Neural cell (in vitro differentiated cells): ENCODE data around the gene TNS4. TPM values are rescaled to one million over a fixed set of nuclear protein-coding genes. Genes with fewer than 3 reads are reported as not detected.

ENCODE experiments used
- H2AFZ ChIP-seq: fragments of 200-600, 300-800 bp; sonication (generic), shearing (Covaris generic); 2 replicates; pipeline ENCODE4 v1.6.0; 2014; ENCODE audit warnings: low read depth, mild to moderate bottlenecking, antibody characterized with exemption, low read length, moderate library complexity
- H3F3A ChIP-seq: fragments of 200-600 bp; shearing (Covaris generic); 2 replicates; pipeline ENCODE4 v1.6.1; 2016; ENCODE audit warnings: mild to moderate bottlenecking, moderate library complexity, mixed read lengths, antibody characterized with exemption, low read length; ENCODE audit not compliant: insufficient read depth, poor library complexity, severe bottlenecking
- H3K27ac ChIP-seq: fragments of 200-600, 300-800 bp; sonication (generic), shearing (Covaris generic); 2 replicates; pipeline ENCODE4 v1.5.1; 2014; ENCODE audit warnings: mild to moderate bottlenecking, low read length, moderate library complexity
- H3K27me3 ChIP-seq: fragments of 300-800, 200-600 bp; sonication (generic), shearing (Covaris generic); 2 replicates; pipeline ENCODE4 v1.6.0; 2014; ENCODE audit warnings: mild to moderate bottlenecking, low read depth, low read length, moderate library complexity; ENCODE audit not compliant: insufficient read depth
- H3K36me3 ChIP-seq: fragments of 300-800, 200-600 bp; sonication (generic), shearing (Covaris generic); 2 replicates; pipeline ENCODE4 v1.5.1; 2014; ENCODE audit warnings: mild to moderate bottlenecking, antibody characterized with exemption, low read length, moderate library complexity; ENCODE audit not compliant: insufficient read depth
- H3K4me2 ChIP-seq: fragments of 300-800, 200-600 bp; sonication (generic), shearing (Covaris generic); 2 replicates; pipeline ENCODE4 v1.6.0; 2014; ENCODE audit warnings: mild to moderate bottlenecking, low read length
- H3K4me3 ChIP-seq: fragments of 300-800, 200-600 bp; sonication (generic), shearing (Covaris generic); 2 replicates; pipeline ENCODE4 v1.5.1; 2014; ENCODE audit warnings: mild to moderate bottlenecking, low read length, moderate library complexity
- H3K79me2 ChIP-seq: fragments of 200-600 bp; shearing (Covaris generic); replicated peaks from 2 replicates; pipeline ENCODE4 v1.6.0; 2014; ENCODE audit warnings: mild to moderate bottlenecking, low read length, moderate library complexity; ENCODE audit not compliant: insufficient read depth
- H3K9ac ChIP-seq: fragments of 300-800, 200-600 bp; sonication (generic), shearing (Covaris generic); 2 replicates; pipeline ENCODE4 v1.6.1; 2016; ENCODE audit warnings: mild to moderate bottlenecking, low read length, mixed read lengths
- H3K9me2 ChIP-seq: fragments of 200-600 bp; shearing (Covaris generic); 2 replicates; pipeline ENCODE4 v1.6.1; 2016; ENCODE audit warnings: mild to moderate bottlenecking, low read length, mixed read lengths; ENCODE audit not compliant: insufficient read depth
- H3K9me3 ChIP-seq: fragments of 200-600, 300-800 bp; sonication (generic), shearing (Covaris generic); 2 replicates; pipeline ENCODE4 v1.6.1; 2016; ENCODE audit warnings: mild to moderate bottlenecking, mixed run types, low read length, moderate library complexity, mixed read lengths
- H4K20me1 ChIP-seq: fragments of 200-600 bp; shearing (Covaris generic); 2 replicates; pipeline ENCODE4 v1.6.1; 2016; ENCODE audit warnings: mild to moderate bottlenecking, mixed run types; ENCODE audit not compliant: insufficient read depth
- EP300 ChIP-seq: fragments of 450-650 bp; conservative IDR thresholded peaks from 2 replicates; pipeline ENCODE4 v1.6.1; 2014; ENCODE audit warnings: antibody characterized with exemption, mild to moderate bottlenecking, moderate library complexity; ENCODE audit not compliant: poor library complexity, severe bottlenecking
- EZH2 ChIP-seq: fragments of 200-600, 300-800 bp; shearing (Covaris generic), sonication (generic); IDR thresholded peaks from 2 replicates; pipeline ENCODE4 v1.6.1; 2014; ENCODE audit warnings: antibody characterized with exemption, low read length, borderline replicate concordance, mild to moderate bottlenecking; ENCODE audit not compliant: insufficient read depth, poor library complexity, severe bottlenecking
- MXI1 ChIP-seq: fragments of 450-650 bp; conservative IDR thresholded peaks from 2 replicates; pipeline ENCODE4 v1.6.1; 2014; ENCODE audit warnings: antibody characterized with exemption, mild to moderate bottlenecking; ENCODE audit not compliant: poor library complexity, severe bottlenecking
- POLR2AphosphoS5 ChIP-seq: IDR thresholded peaks from 2 replicates; pipeline ENCODE4 v1.6.1; 2012
- RAD21 ChIP-seq: fragments of 450-650 bp; conservative IDR thresholded peaks from 2 replicates; pipeline ENCODE4 v1.6.1; 2014; ENCODE audit warnings: antibody characterized with exemption, mild to moderate bottlenecking, moderate library complexity
- SMC3 ChIP-seq: fragments of 450-650 bp; conservative IDR thresholded peaks from 2 replicates; pipeline ENCODE4 v1.6.1; 2014; ENCODE audit warnings: antibody characterized with exemption, mild to moderate bottlenecking, moderate library complexity; ENCODE audit not compliant: poor library complexity
- TAF1 ChIP-seq: IDR thresholded peaks from 2 replicates; pipeline ENCODE4 v1.6.1; 2012; ENCODE audit warnings: low read depth
- polyA plus RNA-seq: library from polyadenylated mRNA; depleted of rRNA; stranded (reverse); fragments of >200 nt; gene quantifications from 2 replicates; pipeline ENCODE4 v1.2.3, GENCODE V29; 2014
- TF ChIP-seq, protein P1 (sequence below): fragments of 450-650 bp; IDR thresholded peaks from 2 replicates; pipeline ENCODE4 v1.5.1; 2014; ENCODE audit warnings: antibody characterized with exemption, mild to moderate bottlenecking, moderate library complexity; ENCODE audit not compliant: poor library complexity, severe bottlenecking
- TF ChIP-seq, protein P2 (sequence below): IDR thresholded peaks from 2 replicates; pipeline ENCODE4 v1.6.1; 2012; ENCODE audit warnings: borderline replicate concordance

Gene TNS4
- polyA plus RNA-seq, 1 donor from 2014 or later: not detected

GRCh38 chr17:40499551-40500189, 1.8 kb downstream of the TNS4 start:
- TF ChIP-seq MXI1 (no peak), POLR2AphosphoS5 (no peak), TAF1 (no peak), SMC3 (no peak), EP300 (no peak), EZH2 (no peak), RAD21 (no peak)
- TF ChIP-seq, protein P1, sequence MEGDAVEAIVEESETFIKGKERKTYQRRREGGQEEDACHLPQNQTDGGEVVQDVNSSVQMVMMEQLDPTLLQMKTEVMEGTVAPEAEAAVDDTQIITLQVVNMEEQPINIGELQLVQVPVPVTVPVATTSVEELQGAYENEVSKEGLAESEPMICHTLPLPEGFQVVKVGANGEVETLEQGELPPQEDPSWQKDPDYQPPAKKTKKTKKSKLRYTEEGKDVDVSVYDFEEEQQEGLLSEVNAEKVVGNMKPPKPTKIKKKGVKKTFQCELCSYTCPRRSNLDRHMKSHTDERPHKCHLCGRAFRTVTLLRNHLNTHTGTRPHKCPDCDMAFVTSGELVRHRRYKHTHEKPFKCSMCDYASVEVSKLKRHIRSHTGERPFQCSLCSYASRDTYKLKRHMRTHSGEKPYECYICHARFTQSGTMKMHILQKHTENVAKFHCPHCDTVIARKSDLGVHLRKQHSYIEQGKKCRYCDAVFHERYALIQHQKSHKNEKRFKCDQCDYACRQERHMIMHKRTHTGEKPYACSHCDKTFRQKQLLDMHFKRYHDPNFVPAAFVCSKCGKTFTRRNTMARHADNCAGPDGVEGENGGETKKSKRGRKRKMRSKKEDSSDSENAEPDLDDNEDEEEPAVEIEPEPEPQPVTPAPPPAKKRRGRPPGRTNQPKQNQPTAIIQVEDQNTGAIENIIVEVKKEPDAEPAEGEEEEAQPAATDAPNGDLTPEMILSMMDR: no peak
- TF ChIP-seq, protein P2, sequence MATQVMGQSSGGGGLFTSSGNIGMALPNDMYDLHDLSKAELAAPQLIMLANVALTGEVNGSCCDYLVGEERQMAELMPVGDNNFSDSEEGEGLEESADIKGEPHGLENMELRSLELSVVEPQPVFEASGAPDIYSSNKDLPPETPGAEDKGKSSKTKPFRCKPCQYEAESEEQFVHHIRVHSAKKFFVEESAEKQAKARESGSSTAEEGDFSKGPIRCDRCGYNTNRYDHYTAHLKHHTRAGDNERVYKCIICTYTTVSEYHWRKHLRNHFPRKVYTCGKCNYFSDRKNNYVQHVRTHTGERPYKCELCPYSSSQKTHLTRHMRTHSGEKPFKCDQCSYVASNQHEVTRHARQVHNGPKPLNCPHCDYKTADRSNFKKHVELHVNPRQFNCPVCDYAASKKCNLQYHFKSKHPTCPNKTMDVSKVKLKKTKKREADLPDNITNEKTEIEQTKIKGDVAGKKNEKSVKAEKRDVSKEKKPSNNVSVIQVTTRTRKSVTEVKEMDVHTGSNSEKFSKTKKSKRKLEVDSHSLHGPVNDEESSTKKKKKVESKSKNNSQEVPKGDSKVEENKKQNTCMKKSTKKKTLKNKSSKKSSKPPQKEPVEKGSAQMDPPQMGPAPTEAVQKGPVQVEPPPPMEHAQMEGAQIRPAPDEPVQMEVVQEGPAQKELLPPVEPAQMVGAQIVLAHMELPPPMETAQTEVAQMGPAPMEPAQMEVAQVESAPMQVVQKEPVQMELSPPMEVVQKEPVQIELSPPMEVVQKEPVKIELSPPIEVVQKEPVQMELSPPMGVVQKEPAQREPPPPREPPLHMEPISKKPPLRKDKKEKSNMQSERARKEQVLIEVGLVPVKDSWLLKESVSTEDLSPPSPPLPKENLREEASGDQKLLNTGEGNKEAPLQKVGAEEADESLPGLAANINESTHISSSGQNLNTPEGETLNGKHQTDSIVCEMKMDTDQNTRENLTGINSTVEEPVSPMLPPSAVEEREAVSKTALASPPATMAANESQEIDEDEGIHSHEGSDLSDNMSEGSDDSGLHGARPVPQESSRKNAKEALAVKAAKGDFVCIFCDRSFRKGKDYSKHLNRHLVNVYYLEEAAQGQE: no peak
- no peak overlapping the region for H3K4me3 ChIP-seq
- H3K27me3 ChIP-seq: no peaks in the 10 kb centered on the region
- no peak overlapping the region for H3K4me2 ChIP-seq
- H3K79me2 ChIP-seq: no peaks in the 10 kb centered on the region
- no peaks in the 10 kb centered on the region for H3K9me2 ChIP-seq
- no peaks in the 10 kb centered on the region for H3F3A ChIP-seq
- H3K27ac ChIP-seq: no peak overlapping the region
- no peak overlapping the region for H3K9ac ChIP-seq
- H4K20me1 ChIP-seq: no peaks in the 10 kb centered on the region
- no peaks in the 10 kb centered on the region for H3K9me3 ChIP-seq
- H3K36me3 ChIP-seq: no peaks in the 10 kb centered on the region
- H2AFZ ChIP-seq: no peak overlapping the region

- TF ChIP-seq POLR2AphosphoS5: no peak
- TF ChIP-seq, protein P2: no peak
- TF ChIP-seq EZH2: no peak
- no peak for TF ChIP-seq MXI1
- no peak for TF ChIP-seq RAD21
- TF ChIP-seq TAF1: no peak
- TF ChIP-seq, protein P1: no peak
- TF ChIP-seq EP300: no peak
- TF ChIP-seq SMC3: no peak
- no peak overlapping the region for H2AFZ ChIP-seq
- no peaks in the 10 kb centered on the region for H3K36me3 ChIP-seq
- H3F3A ChIP-seq: no peaks in the 10 kb centered on the region
- no peak overlapping the region for H3K27ac ChIP-seq
- H3K27me3 ChIP-seq: no peaks in the 10 kb centered on the region
- H3K9me3 ChIP-seq: no peaks in the 10 kb centered on the region
- H3K4me2 ChIP-seq: no peak overlapping the region
- no peaks in the 10 kb centered on the region for H3K9me2 ChIP-seq
- H3K79me2 ChIP-seq: no peaks in the 10 kb centered on the region
- no peaks in the 10 kb centered on the region for H4K20me1 ChIP-seq
- H3K9ac ChIP-seq: no peak overlapping the region
- H3K4me3 ChIP-seq: no peak overlapping the region
Observed at GRCh38 chr17:40498281-40499084, 2.9 kb downstream of the TNS4 start.
